Neural crest cell (in vitro differentiated cells): ENCODE measurements around the gene TSC22D3. TPM values are rescaled to one million over a fixed set of nuclear protein-coding genes. Genes with fewer than 3 reads are reported as not detected.
A peak's percentile ranks its signal among the peaks of the same experiment; 100 is the strongest.
"Not testable (repeated sequence)": the region's sequence is repeated elsewhere in the genome, so short reads cannot be mapped to it uniquely, and the experiment has no call there.

Experiments
- DNase-seq: peaks from one replicate; pipeline ENCODE4 v3.0.0; 2021; ENCODE audit warnings: low read depth, mixed read lengths, low spot score
- H3K27ac Mint-ChIP-seq: one replicate; pipeline ENCODE4 v1.8.0; 2021; ENCODE audit warnings: mild to moderate bottlenecking, mixed read lengths; ENCODE audit not compliant: unreplicated experiment
- H3K27me3 Mint-ChIP-seq: 2 replicates; pipeline ENCODE4 v1.8.0; 2021; ENCODE audit warnings: low read depth, mild to moderate bottlenecking, mixed read lengths
- H3K36me3 Mint-ChIP-seq: 2 replicates; pipeline ENCODE4 v1.8.0; 2021; ENCODE audit warnings: low read depth, mild to moderate bottlenecking, mixed read lengths
- H3K4me1 Mint-ChIP-seq: 2 replicates; pipeline ENCODE4 v1.8.0; 2021; ENCODE audit warnings: mixed read lengths
- H3K4me3 Mint-ChIP-seq: one replicate; pipeline ENCODE4 v1.8.0; 2021; ENCODE audit warnings: mild to moderate bottlenecking, mixed read lengths
- H3K9me3 Mint-ChIP-seq: 2 replicates; pipeline ENCODE4 v1.8.0; 2021; ENCODE audit warnings: mixed read lengths
- long read RNA-seq: library from polyadenylated mRNA; unstranded; transcript quantifications from one replicate; pipeline ENCODE4 v2.0.0, GENCODE V29; 2020
- total RNA-seq: library from RNA; stranded (reverse); gene quantifications from 2 replicates; pipeline ENCODE4 v1.2.1, GENCODE V29; 2021
- TF ChIP-seq, protein P1 (sequence below): fragments of 200-600 bp; sonication (generic); conservative IDR thresholded peaks from 2 replicates; pipeline ENCODE4 v1.5.0; 2021; ENCODE audit warnings: antibody characterized with exemption, mild to moderate bottlenecking

The TSC22D3 gene
- 22.3 and 23.2 TPM in 2 replicates for total RNA-seq
- long read RNA-seq, transcript TSC22D3-206 (3 exons, 2,027 nt): major isoform, 42 of 54 reads
- long read RNA-seq, transcript TSC22D3-205 (3 exons, 1,812 nt): minor isoform, 9 of 54 reads
- long read RNA-seq, partial matches to known transcripts: 0 of 54 reads
- long read RNA-seq, other reads (novel, unspliced or antisense): 0 of 54 reads

DNA sequence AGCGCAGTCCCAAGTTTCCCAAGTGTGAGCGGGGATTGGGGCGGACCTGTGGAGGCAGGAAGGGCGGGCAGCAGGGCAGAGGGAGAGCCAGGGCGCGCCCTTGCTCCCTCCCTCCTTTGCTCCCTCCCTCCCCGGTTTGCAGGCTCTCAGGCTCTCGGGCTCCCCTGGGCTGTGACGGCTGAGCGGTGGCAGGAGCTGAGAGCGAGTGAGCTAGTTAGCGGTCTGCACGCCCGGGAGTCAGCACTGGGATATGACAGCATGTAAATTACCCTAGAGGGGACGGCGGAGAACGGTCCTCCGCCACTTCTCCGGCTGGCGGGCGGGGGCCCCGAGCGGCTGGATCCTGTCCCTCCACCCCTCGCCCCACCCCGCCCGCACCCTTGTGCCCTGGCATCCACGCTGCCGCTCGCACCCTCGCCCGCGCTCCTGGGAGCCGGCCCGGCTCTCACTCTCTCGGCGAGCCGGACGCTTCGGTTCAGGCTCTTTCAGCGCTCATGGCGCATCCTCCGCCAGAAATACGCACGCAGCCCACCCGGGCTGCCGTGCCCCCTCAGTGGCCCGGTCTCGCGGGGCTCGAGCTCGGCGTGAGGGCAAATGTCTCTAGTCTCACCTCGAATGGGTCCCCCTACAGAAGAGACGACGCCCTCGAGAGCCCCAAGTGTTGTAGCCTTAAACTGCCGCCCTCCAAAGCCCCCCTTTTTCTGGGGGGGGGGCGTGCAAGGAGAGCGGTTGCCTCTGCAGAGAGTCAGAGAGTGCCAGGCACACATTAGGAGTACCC is at the start of gene TSC22D3:
Gene TSC22D3 (minus strand): TSS at position 54 of the 778 bp plus-strand sequence. CDS start 368 bp downstream, outside the sequence.
- H3K27ac Mint-ChIP-seq: no peak within 1 kb of the TSS
- TF ChIP-seq, protein P1, sequence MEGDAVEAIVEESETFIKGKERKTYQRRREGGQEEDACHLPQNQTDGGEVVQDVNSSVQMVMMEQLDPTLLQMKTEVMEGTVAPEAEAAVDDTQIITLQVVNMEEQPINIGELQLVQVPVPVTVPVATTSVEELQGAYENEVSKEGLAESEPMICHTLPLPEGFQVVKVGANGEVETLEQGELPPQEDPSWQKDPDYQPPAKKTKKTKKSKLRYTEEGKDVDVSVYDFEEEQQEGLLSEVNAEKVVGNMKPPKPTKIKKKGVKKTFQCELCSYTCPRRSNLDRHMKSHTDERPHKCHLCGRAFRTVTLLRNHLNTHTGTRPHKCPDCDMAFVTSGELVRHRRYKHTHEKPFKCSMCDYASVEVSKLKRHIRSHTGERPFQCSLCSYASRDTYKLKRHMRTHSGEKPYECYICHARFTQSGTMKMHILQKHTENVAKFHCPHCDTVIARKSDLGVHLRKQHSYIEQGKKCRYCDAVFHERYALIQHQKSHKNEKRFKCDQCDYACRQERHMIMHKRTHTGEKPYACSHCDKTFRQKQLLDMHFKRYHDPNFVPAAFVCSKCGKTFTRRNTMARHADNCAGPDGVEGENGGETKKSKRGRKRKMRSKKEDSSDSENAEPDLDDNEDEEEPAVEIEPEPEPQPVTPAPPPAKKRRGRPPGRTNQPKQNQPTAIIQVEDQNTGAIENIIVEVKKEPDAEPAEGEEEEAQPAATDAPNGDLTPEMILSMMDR: peak; percentile 10
- H3K9me3 Mint-ChIP-seq: no peaks in the 10 kb centered on the region
- peak; percentile 20 for DNase-seq
- H3K36me3 Mint-ChIP-seq: no peaks in the 10 kb centered on the region
- peaks cover 47% of the 10 kb centered on the region for H3K27me3 Mint-ChIP-seq
- peaks cover 12% of the 10 kb centered on the region for H3K4me1 Mint-ChIP-seq
- H3K4me3 Mint-ChIP-seq: peak within 1 kb of the TSS; percentile 82

DNA sequence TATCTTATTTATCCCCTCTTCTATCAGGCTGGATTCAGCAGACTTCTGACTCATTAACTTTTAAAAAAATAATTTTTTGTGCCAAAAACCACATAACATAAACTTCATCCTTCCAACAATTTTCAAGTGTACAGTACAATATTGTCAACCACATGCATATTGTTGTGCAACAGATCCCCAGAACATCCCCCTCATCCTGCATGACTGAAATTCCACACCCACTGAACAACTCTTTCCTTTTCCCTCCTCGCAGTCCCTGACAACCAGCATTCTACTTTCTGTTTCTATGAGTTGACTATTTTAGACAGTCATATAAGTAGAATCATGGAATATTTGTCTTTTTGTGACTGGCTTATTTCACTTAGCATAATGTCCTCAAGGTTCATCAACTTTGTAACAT is 47.9 kb upstream of the TSC22D3 start:
- H3K4me1 Mint-ChIP-seq: peaks cover 7% of the 10 kb centered on the region
- H3K27ac Mint-ChIP-seq: no peak overlapping the region
- H3K27me3 Mint-ChIP-seq: peaks cover 31% of the 10 kb centered on the region
- H3K4me3 Mint-ChIP-seq: no peak overlapping the region
- no peaks in the 10 kb centered on the region for H3K36me3 Mint-ChIP-seq
- peaks cover 5% of the 10 kb centered on the region for H3K9me3 Mint-ChIP-seq
- DNase-seq: no peak
- TF ChIP-seq, protein P1: no peak

DNA sequence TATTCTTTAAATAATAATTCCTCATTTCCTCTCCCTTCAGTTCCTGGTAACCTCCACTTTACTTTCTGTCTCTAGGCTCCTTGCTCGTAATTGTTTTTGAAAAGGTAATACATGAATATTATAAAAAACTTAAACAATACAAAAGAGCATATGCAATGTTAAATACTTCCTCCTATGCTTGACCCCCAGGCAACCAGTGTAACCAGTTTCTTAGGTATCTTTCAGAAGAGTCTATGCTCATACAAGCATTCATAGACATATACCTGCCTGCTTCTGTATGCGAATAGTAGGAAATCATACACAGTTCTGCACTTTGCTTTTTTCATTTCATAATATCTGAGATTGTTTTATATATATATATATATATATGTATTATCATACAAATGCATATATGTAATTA is 47.5 kb upstream of the TSC22D3 start:
- Mint-ChIP-seq H3K4me3 (no peak overlapping the region), H3K27me3 (peaks cover 31% of the 10 kb centered on the region), H3K9me3 (peaks cover 5% of the 10 kb centered on the region), H3K36me3 (no peaks in the 10 kb centered on the region), H3K4me1 (peaks cover 7% of the 10 kb centered on the region), H3K27ac (no peak overlapping the region)
- DNase-seq: no peak
- TF ChIP-seq, protein P1: no peak

DNA sequence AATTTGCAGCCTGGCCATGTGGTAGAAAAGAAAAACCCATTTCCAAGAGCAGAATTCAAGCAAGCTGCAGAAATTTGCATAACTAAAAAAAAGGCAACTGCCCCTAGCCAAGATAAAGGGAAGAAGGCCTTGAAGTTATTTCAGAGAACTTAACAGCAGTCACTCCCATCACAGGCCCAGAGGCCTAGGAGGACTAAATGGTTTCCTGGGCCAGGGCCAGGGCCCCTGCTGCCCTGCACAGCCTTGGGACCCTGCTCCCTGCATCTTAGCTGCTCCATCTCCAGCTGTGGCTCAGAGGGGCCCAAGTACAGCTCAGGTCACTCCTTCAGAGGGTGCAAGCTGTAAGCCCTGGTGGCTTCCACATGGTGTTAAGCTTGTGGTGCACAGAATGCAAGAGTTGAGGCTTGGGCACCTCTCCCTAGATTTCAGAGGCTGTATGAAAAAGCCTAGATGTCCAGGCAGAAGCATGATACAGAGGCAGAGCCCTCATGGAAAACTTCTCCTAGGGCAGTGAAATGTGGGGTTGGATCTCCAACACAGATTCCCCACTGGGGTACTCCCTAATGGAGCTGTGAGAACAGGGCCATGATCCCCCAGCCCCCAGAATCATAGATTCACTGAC is 43.4 kb upstream of the TSC22D3 start:
- peaks cover 5% of the 10 kb centered on the region for H3K9me3 Mint-ChIP-seq
- H3K27ac Mint-ChIP-seq: no peak overlapping the region
- peaks cover 4% of the 10 kb centered on the region for H3K27me3 Mint-ChIP-seq
- H3K4me3 Mint-ChIP-seq: no peak overlapping the region
- DNase-seq: no peak
- no peaks in the 10 kb centered on the region for H3K36me3 Mint-ChIP-seq
- TF ChIP-seq, protein P1: no peak
- H3K4me1 Mint-ChIP-seq: no peaks in the 10 kb centered on the region

DNA sequence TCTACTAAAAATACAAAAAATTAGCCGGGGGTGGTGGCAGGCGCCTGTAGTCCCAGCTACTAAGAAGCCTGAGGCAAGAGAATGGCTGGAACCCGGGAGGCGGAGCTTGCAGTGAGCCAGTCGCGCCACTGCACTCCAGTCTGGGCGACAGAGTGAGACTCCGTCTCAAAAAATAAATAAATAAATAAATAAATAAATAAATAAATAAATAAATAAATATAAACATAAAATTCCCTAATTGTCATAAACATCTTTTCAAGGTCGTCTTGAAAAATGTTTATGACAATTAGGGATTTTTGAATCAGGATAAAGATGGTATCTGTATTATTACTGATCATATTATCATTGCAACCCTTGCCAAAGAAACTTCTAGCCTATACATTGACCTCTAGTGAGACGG is 34.5 kb upstream of the TSC22D3 start:
- H3K27ac Mint-ChIP-seq, H3K36me3 Mint-ChIP-seq, H3K9me3 Mint-ChIP-seq, H3K4me1 Mint-ChIP-seq, H3K4me3 Mint-ChIP-seq, H3K27me3 Mint-ChIP-seq, DNase-seq: not testable (repeated sequence)

DNA sequence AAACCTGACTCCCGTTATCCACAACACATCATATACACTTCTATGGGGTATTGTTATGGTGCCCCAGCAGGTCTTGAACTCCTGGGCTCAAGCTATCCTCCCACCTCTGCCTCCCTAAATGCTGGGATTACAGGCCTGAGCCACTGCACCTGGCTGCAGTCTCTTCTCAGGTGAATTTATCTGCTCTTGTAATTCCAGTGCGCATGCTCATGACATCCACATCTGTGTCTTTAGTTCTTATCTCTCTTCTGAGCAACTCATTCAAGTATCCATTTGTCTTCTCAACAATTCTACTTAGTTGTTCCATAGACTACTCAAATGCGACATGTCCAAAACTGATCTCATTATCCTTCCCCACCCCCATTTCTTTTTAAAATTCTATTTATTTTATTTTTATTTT is 29.6 kb upstream of the TSC22D3 start:
- H3K27ac Mint-ChIP-seq: no peak overlapping the region
- DNase-seq: no peak
- TF ChIP-seq, protein P1: no peak
- no peaks in the 10 kb centered on the region for H3K27me3 Mint-ChIP-seq
- peaks cover 3% of the 10 kb centered on the region for H3K36me3 Mint-ChIP-seq
- H3K4me3 Mint-ChIP-seq: no peak overlapping the region
- H3K9me3 Mint-ChIP-seq: peaks cover 6% of the 10 kb centered on the region
- no peaks in the 10 kb centered on the region for H3K4me1 Mint-ChIP-seq
